ENCODE measurements around the gene BRME1.

- TF ChIP-seq CTCF (IDR thresholded peaks at IDR 0.05) (no peak), POLR2A (IDR thresholded peaks at IDR 0.05) (no peak)
Measured at GRCh38 chr19:13917888-13918406, 12.0 kb upstream of the BRME1 start.

All from Peyer's patch (tissue), 4 donors.